HG03439 (cell line): ENCODE measurements around the gene NAV3.

Experiments used
- ATAC-seq: cut with Tn5 transposase; IDR thresholded peaks from one replicate; pipeline ENCODE4 v1.9.1; 2021; ENCODE audit warnings: mild to moderate bottlenecking, moderate library complexity; ENCODE audit not compliant: unreplicated experiment

Gene NAV3

GRCh38 chr12:78037707-78038106 is 207.0 kb downstream of the NAV3 start:
- ATAC-seq, result no peak

- ATAC-seq, result no peak
Measured at GRCh38 chr12:78038541-78038940, 207.8 kb downstream of the NAV3 start.

DNA sequence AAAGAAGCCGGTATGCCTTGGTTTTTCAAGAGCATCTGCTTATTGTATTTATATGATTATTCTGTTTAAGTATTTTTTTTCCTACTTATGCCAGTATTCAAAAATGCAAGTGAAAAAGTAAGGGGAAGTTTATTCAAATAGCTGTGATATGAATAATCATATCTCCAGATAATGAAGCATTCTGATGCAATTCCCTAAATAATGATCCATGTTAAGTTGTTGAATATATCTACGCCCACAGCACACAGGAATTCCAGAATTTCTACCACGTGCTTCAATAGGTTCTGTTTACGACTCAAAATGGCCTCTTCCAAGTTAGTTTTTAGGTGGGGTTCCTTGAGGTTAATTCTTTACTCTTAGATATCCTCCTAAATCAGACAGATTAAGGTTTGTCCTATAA is 208.3 kb downstream of the NAV3 start:
- ATAC-seq, result no peak

DNA sequence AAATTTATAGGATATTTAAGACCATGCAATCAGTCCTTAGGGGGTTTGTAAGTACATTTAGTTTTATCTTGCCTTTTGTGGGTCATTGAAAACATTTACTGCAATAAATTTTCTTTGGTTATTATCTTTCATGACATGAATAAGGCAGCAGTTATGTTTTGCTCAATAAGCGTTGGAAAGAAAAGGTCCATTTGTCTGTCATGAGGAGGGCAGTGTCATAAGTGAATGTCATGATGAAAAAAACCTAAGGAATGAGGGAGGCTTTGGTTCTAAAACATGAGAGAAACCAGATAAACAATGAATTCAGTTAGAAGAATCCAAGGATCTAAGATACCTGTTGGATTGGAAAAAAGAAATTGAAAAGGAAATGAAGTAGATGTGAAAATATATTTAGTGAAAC is 209.4 kb downstream of the NAV3 start:
- no peak for ATAC-seq

GRCh38 chr12:78050790-78051189 is 220.1 kb downstream of the NAV3 start:
- ATAC-seq, result no peak

DNA sequence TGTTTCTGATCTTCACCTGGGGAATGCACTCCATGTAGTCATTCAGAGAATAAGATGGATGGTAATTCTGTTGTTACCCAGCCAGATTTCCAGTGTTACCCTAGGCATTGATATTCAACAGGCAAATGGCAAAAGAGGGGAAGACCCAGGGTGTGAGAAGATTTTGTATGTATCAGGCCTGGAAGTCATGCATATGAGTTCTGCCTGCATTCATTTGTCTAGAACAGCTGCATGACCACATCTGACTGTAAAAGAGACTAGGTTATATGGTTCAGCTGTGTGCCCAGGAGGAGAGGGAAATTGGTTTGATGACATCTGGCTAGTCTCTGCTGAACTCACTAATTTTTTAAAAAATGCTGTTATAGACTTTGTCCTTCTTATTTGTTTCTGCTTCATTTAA is 224.9 kb downstream of the NAV3 start:
- ATAC-seq, result no peak

DNA sequence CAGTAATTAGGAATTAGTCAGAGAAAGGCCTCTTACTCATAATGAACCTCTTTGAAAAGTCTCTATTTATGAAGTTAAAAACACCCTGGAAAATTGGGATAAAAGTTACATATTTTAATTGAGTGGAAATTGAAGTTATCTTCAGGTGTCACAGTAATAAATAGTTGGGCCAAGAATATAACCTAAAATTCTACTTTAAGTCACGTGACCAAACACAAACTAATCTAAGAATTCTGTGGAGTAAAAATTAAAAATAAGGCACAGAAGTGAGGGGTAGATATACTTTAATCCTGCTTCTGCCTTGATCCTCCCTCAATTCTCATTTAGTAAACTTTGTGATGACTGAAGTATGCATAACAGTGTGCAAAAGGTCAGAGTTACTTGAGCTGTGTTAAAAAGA is 226.4 kb downstream of the NAV3 start:
- ATAC-seq, result no peak

GRCh38 chr12:78060186-78060585 is 229.5 kb downstream of the NAV3 start:
- no peak for ATAC-seq

DNA sequence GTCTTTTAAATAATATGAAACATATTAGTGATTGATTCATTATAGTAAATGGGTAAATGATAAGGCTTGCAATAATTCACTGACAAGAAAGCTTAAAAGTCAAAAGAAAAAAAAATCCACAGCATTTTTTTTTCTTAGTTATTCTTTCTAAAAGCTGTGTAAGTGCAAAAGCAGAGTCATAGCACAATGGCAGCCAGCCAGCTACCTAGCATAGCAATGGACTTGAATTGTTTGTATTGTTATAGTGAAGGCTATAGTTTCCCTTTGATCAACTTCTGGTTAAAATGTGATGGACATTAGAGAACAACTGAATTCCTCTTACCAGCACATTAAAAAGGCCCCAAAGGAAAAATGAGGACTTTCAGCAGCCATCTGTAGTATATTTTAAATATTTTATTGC is 232.1 kb downstream of the NAV3 start:
- ATAC-seq, result no peak

GRCh38 chr12:78081590-78082314 is 251.1 kb downstream of the NAV3 start:
- no peak for ATAC-seq

- no peak for ATAC-seq
Measured at GRCh38 chr12:78085542-78086182, 255.0 kb downstream of the NAV3 start.

GRCh38 chr12:78086553-78087362 is 256.1 kb downstream of the NAV3 start:
- ATAC-seq, result no peak

- ATAC-seq, result no peak
Measured at GRCh38 chr12:78087363-78087675, 256.6 kb downstream of the NAV3 start.

- no peak for ATAC-seq
Measured at GRCh38 chr12:78088391-78088832, 257.7 kb downstream of the NAV3 start.

- ATAC-seq, result no peak
Measured at GRCh38 chr12:78090266-78090665, 259.6 kb downstream of the NAV3 start.

DNA sequence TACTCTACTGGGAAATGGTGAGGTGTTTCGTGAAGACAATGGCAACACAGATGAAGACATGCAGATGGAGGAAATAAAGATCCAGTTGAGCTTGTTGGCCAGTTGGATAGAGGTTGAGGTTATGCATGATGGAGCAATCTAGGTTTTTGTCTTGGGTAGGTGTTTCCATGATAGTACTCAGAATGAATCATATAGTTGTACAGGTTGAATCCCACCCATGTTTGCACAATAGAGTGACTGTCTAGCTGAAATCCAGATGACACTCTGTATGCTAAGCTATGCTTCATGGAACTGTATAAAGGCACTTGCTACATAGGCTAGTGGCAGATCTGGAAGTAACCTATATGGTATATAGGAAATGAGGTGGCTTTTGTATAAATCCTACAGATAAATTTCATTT is 264.9 kb downstream of the NAV3 start:
- no peak for ATAC-seq

DNA sequence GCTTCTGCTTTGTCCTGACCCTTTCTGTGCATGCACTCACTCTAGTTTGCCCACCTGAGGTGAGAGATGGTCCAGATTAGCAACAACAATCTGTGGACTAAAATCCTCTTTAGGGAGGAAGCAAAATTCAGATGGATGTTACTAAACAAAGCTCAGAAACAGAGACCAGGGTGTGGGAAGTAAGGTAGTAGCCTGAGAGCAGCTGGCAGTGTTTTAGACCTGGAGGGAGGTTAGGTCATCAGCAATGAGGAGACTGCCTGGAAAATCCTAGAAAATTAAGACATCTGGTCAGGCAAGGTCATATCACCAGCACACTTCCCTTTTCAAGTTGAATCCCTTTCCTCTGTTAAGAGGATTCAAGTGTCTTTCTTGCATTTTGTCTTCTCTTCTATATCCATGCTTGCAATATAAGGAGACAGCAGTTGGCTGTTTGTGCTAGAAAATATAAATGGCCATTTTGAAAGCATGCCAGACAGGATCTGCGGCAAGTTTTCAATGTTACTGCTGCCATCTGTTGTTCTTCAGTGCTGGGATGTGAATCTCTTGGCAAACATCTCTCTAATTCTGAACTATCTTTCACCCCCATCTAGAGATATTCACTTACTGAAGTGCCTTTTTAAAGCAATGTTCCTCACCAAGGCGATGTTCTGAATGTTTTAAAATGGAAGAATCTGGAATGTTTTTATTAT is 266.4 kb downstream of the NAV3 start:
- ATAC-seq, result no peak

GRCh38 chr12:78099806-78100205 is 269.1 kb downstream of the NAV3 start:
- no peak for ATAC-seq

DNA sequence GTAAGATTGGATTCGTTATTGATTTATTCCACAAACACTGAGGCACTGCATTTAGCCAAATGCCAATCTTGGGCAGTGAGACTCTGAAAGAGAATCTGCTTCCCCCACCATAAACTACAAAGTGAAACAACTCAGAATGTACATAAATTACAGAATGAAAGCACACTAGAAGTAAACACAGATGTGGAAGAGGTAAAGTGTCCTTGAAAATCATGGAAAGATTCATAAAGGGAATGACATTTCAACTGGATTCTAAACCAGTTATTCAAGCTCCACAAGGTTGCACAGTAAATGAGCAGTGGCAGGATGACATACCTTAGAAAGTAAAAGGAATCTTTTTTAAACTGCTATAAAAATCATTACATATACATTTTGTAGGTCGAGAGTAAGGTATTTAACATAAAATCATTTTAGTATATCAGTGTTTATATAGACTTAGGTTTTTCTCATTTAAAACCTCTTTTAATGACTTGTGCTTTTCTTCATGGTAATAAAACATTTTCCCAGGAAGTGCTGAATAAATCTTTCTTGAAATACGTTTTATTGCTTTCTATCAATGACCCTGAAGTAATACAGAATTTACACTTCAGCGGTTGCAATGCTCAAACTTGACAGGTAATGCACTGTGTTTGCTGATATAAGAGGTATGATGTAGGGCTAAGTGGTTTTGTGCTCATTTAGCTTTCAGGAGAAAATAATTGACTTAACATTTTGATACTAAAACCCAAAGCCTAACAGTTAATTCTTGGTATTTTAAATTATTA is 270.6 kb downstream of the NAV3 start:
- no peak for ATAC-seq

- no peak for ATAC-seq
Measured at GRCh38 chr12:78101946-78102635, 271.4 kb downstream of the NAV3 start.
